HG03196 (cell line): ENCODE data around the gene KREMEN1.

Experiments used
- ATAC-seq: cut with Tn5 transposase; IDR thresholded peaks from one replicate; pipeline ENCODE4 v1.9.1; 2021; ENCODE audit not compliant: unreplicated experiment

The KREMEN1 gene

GRCh38 chr22:29175312-29175835 lies 102.5 kb downstream of the KREMEN1 start:
- ATAC-seq: no peak

- no peak for ATAC-seq
These were observed 111.4 kb downstream of the KREMEN1 start for GRCh38 chr22:29183971-29184848.

- ATAC-seq: no peak
These were observed 112.1 kb downstream of the KREMEN1 start for GRCh38 chr22:29184849-29185490.

GRCh38 chr22:29186302-29186701 lies 113.5 kb downstream of the KREMEN1 start:
- ATAC-seq: no peak

GRCh38 chr22:29187831-29188230 lies 115.0 kb downstream of the KREMEN1 start:
- no peak for ATAC-seq

- no peak for ATAC-seq
These were observed 117.2 kb downstream of the KREMEN1 start for GRCh38 chr22:29190051-29190450.

- no peak for ATAC-seq
These were observed 118.1 kb downstream of the KREMEN1 start for GRCh38 chr22:29190918-29191317.

GRCh38 chr22:29193021-29193420 lies 120.2 kb downstream of the KREMEN1 start:
- no peak for ATAC-seq

- ATAC-seq: no peak
These were observed 121.3 kb downstream of the KREMEN1 start for GRCh38 chr22:29194184-29194583.

- no peak for ATAC-seq
These were observed 122.5 kb downstream of the KREMEN1 start for GRCh38 chr22:29195118-29195963.

GRCh38 chr22:29195964-29196666 lies 123.3 kb downstream of the KREMEN1 start:
- ATAC-seq: no peak

- no peak for ATAC-seq
These were observed 124.3 kb downstream of the KREMEN1 start for GRCh38 chr22:29197096-29197495.

GRCh38 chr22:29198240-29198639 lies 125.4 kb downstream of the KREMEN1 start:
- ATAC-seq: no peak

GRCh38 chr22:29199702-29200400 lies 127.0 kb downstream of the KREMEN1 start:
- no peak for ATAC-seq

GRCh38 chr22:29200901-29201300 lies 128.1 kb downstream of the KREMEN1 start:
- no peak for ATAC-seq

- no peak for ATAC-seq
These were observed 128.9 kb downstream of the KREMEN1 start for GRCh38 chr22:29201782-29202181.

- peak; percentile 64 for ATAC-seq
These were observed 129.7 kb downstream of the KREMEN1 start for GRCh38 chr22:29202212-29203192.

- ATAC-seq: no peak
These were observed 130.9 kb downstream of the KREMEN1 start for GRCh38 chr22:29203488-29204454.
